Endothelial cell of umbilical vein (primary cell): Measurements from ENCODE around the gene PCDHB15. TPM values are rescaled to one million over a fixed set of nuclear protein-coding genes. Genes with fewer than 3 reads are reported as not detected.

ENCODE experiments used
- BruUV-seq: library from RNA; stranded (reverse); fragments of 400-500 nt; replicated peaks from 2 replicates; lab custom pipeline; 2021; lab: Mats Ljungman, UMichigan
- CTCF ChIA-PET: fragments of 300-600, 350-600 bp; sonication (Branson Sonifier 250); formaldehyde crosslinking; loops from one replicate; lab custom pipeline; 2021; ENCODE audit warnings: antibody characterized with exemption, inconsistent platforms; lab: Charles Lee
- POLR2A ChIA-PET: fragments of 300-600, 350-600 bp; sonication (Branson Sonifier 250); formaldehyde crosslinking; loops from one replicate; lab custom pipeline; 2021; ENCODE audit warnings: antibody characterized with exemption, inconsistent platforms; lab: Charles Lee
- DNase-seq: peaks from one replicate; pipeline ENCODE4 v3.0.0-alpha.2; 2011; ENCODE audit warnings: low read depth, low spot score
- FAIRE-seq: peaks from 2 replicates; lab custom pipeline; 2011; peaks lifted over from hg19 to GRCh38; lab: Jason Lieb, UNC
- H2AFZ ChIP-seq: 2 replicates; pipeline ENCODE4 v1.6.0; 2012; ENCODE audit warnings: low read depth, low read length, control low read depth, inconsistent platforms
- H3K27ac ChIP-seq: 2 replicates; pipeline ENCODE4 v1.5.1; 2011; ENCODE audit warnings: low read depth, mild to moderate bottlenecking, control low read depth, low read length, moderate library complexity; ENCODE audit not compliant: insufficient read depth
- H3K27me3 ChIP-seq, 2 experiments: 2 replicates each; pipeline versions ENCODE4 v1.6.0 to v1.6.1; 2011; ENCODE audit warnings: low read length in 2 of 2, mixed read lengths in 1 of 2; ENCODE audit not compliant: control insufficient read depth in 2 of 2, insufficient read depth in 2 of 2
- H3K36me3 ChIP-seq, 2 experiments: 2 replicates in 1 of 2; 3 replicates in 1 of 2; pipeline ENCODE4 v1.5.1; 2011; ENCODE audit warnings: low read length in 2 of 2, mild to moderate bottlenecking in 1 of 2, moderate library complexity in 1 of 2; ENCODE audit not compliant: control insufficient read depth in 2 of 2, insufficient read depth in 2 of 2; ENCODE audit errors: extremely low read depth in 1 of 2
- H3K4me1 ChIP-seq: 3 replicates; pipeline ENCODE4 v1.5.1; 2011; ENCODE audit warnings: mild to moderate bottlenecking, low read length; ENCODE audit not compliant: control insufficient read depth, insufficient read depth; ENCODE audit errors: extremely low read depth
- H3K4me2 ChIP-seq: 2 replicates; pipeline ENCODE4 v1.6.1; 2011; ENCODE audit warnings: low read length, control low read depth, mixed read lengths; ENCODE audit not compliant: insufficient read depth
- H3K4me3 ChIP-seq, 3 experiments: fragments of 200-600 bp in 1 of 3; sonication (generic), shearing (Covaris generic) in 1 of 3; replicated peaks in 1 of 3; 2 replicates each; pipeline ENCODE4 v1.5.1; 2011 to 2016; ENCODE audit warnings: control low read depth in 3 of 3, low read length in 3 of 3, mild to moderate bottlenecking in 2 of 3, inconsistent platforms in 1 of 3, low read depth in 1 of 3, moderate library complexity in 1 of 3; ENCODE audit not compliant: insufficient read depth in 1 of 3
- H3K79me2 ChIP-seq: 2 replicates; pipeline ENCODE4 v1.6.0; 2012; ENCODE audit warnings: low read length, inconsistent platforms; ENCODE audit not compliant: control insufficient read depth, insufficient read depth
- H3K9ac ChIP-seq: replicated peaks from 2 replicates; pipeline ENCODE3; 2011; ENCODE audit warnings: low read length, control low read depth; ENCODE audit not compliant: insufficient read depth; ENCODE audit errors: extremely low read depth
- H3K9me1 ChIP-seq: replicated peaks from 3 replicates; pipeline ENCODE4 v1.6.0; 2011; ENCODE audit warnings: mild to moderate bottlenecking, low read length; ENCODE audit not compliant: control insufficient read depth, insufficient read depth; ENCODE audit errors: extremely low read depth
- H3K9me3 ChIP-seq: replicated peaks from 2 replicates; pipeline ENCODE4 v1.5.1; 2012; ENCODE audit warnings: low read length, inconsistent platforms; ENCODE audit not compliant: control insufficient read depth, insufficient read depth
- H4K20me1 ChIP-seq: replicated peaks from 2 replicates; pipeline ENCODE3; 2011; ENCODE audit warnings: mild to moderate bottlenecking, low read length; ENCODE audit not compliant: control insufficient read depth, insufficient read depth; ENCODE audit errors: extremely low read depth
- EZH2 ChIP-seq: IDR thresholded peaks from 2 replicates; pipeline ENCODE4 v1.6.1; 2012; ENCODE audit warnings: borderline replicate concordance, low read depth, mild to moderate bottlenecking, moderate library complexity, low read length, inconsistent platforms; ENCODE audit not compliant: severe bottlenecking
- FOS ChIP-seq: IDR thresholded peaks from 2 replicates; pipeline ENCODE4 v1.6.1; 2011; ENCODE audit warnings: mild to moderate bottlenecking, low read length, moderate library complexity, borderline replicate concordance; ENCODE audit not compliant: insufficient read depth
- GATA2 ChIP-seq: IDR thresholded peaks from 2 replicates; pipeline ENCODE4 v1.7.0; 2011; ENCODE audit warnings: low read depth, mild to moderate bottlenecking, moderate library complexity, mixed read lengths, low read length; ENCODE audit not compliant: insufficient read length, insufficient read depth
- JUN ChIP-seq: IDR thresholded peaks from 2 replicates; pipeline ENCODE4 v1.6.1; 2011; ENCODE audit warnings: borderline replicate concordance, low read depth; ENCODE audit not compliant: insufficient read length, insufficient read depth
- MYC ChIP-seq: IDR thresholded peaks from one replicate; pipeline ENCODE4 v1.6.1; 2011; ENCODE audit warnings: mild to moderate bottlenecking, low read depth, low read length
- POLR2A ChIP-seq: IDR thresholded peaks from 2 replicates; pipeline ENCODE4 v1.6.1; 2012; ENCODE audit warnings: low read depth, mild to moderate bottlenecking, control low read depth, low read length
- dilution Hi-C: fragments of 300-500 bp; cut with MboI; formaldehyde crosslinking; loops from one replicate; pipeline ENCODE4 v1.15.0; 2019; ENCODE audit warnings: low sequenced_read_pairs; ENCODE audit not compliant: extremely low pct_ligation_motif_present
- intact Hi-C: fragments of 100-400 bp; cut with micrococcal nuclease; formaldehyde crosslinking; loops from one replicate; pipeline ENCODE4 v1.10.0; 2022
- polyA plus RNA-seq, 4 experiments: library from polyadenylated mRNA; depleted of rRNA in 3 of 4; stranded (reverse) in 3 of 4; unstranded in 1 of 4; fragments of >200 nt; gene quantifications; 2 replicates each; pipeline versions ENCODE4 v1.2.1 to v1.2.3, GENCODE V29; 2011 to 2012; ENCODE audit warnings: missing spikeins in 1 of 4
- total RNA-seq: library from RNA; stranded (reverse); gene quantifications from 2 replicates; pipeline ENCODE4 v1.2.3, GENCODE V29; 2021
- TF ChIP-seq, protein P1 (sequence below), 2 donors: IDR thresholded peaks; 1 replicate in 1 of 2; 2 replicates in 1 of 2; pipeline ENCODE4 v1.5.1; 2011; ENCODE audit warnings: low read length in 2 of 2, mild to moderate bottlenecking in 2 of 2, moderate library complexity in 2 of 2, control low read depth in 1 of 2, inconsistent platforms in 1 of 2, low read depth in 1 of 2; ENCODE audit not compliant: insufficient read depth in 1 of 2; ENCODE audit errors: extremely low read depth in 1 of 2
- TF ChIP-seq, protein P2 (sequence below): IDR thresholded peaks from 2 replicates; pipeline ENCODE4 v1.6.1; 2011; ENCODE audit not compliant: insufficient read depth, insufficient read length

PCDHB15 gene
- total and polyA plus RNA-seq, 2 donors (not counting 3 experiments of a cell fraction or from before 2014, with no cell fraction given), result 0.55 to 0.69 TPM

GRCh38 chr5:141272906-141273305 is 27.7 kb downstream of the PCDHB15 start:
- ChIA-PET CTCF (no interaction called here), POLR2A (no interaction called here)
- TF ChIP-seq POLR2A (no peak), JUN (no peak), GATA2 (no peak), EZH2 (no peak), FOS (no peak), MYC (no peak)
- TF ChIP-seq, protein P1, sequence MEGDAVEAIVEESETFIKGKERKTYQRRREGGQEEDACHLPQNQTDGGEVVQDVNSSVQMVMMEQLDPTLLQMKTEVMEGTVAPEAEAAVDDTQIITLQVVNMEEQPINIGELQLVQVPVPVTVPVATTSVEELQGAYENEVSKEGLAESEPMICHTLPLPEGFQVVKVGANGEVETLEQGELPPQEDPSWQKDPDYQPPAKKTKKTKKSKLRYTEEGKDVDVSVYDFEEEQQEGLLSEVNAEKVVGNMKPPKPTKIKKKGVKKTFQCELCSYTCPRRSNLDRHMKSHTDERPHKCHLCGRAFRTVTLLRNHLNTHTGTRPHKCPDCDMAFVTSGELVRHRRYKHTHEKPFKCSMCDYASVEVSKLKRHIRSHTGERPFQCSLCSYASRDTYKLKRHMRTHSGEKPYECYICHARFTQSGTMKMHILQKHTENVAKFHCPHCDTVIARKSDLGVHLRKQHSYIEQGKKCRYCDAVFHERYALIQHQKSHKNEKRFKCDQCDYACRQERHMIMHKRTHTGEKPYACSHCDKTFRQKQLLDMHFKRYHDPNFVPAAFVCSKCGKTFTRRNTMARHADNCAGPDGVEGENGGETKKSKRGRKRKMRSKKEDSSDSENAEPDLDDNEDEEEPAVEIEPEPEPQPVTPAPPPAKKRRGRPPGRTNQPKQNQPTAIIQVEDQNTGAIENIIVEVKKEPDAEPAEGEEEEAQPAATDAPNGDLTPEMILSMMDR (IDR thresholded peaks at IDR 0.05; ENCODE audit: extremely low read depth in 1 of 2, insufficient read depth in 1 of 2, low read depth in 1 of 2, low read length in 2 of 2), result no peak
- TF ChIP-seq, protein P2, sequence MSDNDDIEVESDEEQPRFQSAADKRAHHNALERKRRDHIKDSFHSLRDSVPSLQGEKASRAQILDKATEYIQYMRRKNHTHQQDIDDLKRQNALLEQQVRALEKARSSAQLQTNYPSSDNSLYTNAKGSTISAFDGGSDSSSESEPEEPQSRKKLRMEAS, result no peak
- Histone ChIP-seq H3K4me2 (no peak overlapping the region), H4K20me1 (no peaks in the 10 kb centered on the region), H3K27me3 (no peaks in the 10 kb centered on the region), H3K4me1 (no peaks in the 10 kb centered on the region), H3K36me3 (no peaks in the 10 kb centered on the region), H3K9me1 (no peaks in the 10 kb centered on the region), H2AFZ (no peak overlapping the region), H3K9me3 (no peaks in the 10 kb centered on the region), H3K9ac (no peak overlapping the region), H3K4me3 (no peak overlapping the region), H3K27ac (no peak overlapping the region), H3K79me2 (no peaks in the 10 kb centered on the region)
- no peak for FAIRE-seq
- dilution Hi-C loops, result no loop called here
- no TSS peak for BruUV-seq
- intact Hi-C loops, result no loop called here
- no peak for DNase-seq
